Measurements from ENCODE around the gene CRHR1. TPM values are rescaled to one million over a fixed set of nuclear protein-coding genes. Genes with fewer than 3 reads are reported as not detected.
"Not testable (repeated sequence)": the region's sequence is repeated elsewhere in the genome, so short reads cannot be mapped to it uniquely, and the experiment has no call there.

The CRHR1 gene
- polyA plus RNA-seq, 10 donors = 0.21 to 0.66 (median 0.26) TPM; not detected in 5

DNA sequence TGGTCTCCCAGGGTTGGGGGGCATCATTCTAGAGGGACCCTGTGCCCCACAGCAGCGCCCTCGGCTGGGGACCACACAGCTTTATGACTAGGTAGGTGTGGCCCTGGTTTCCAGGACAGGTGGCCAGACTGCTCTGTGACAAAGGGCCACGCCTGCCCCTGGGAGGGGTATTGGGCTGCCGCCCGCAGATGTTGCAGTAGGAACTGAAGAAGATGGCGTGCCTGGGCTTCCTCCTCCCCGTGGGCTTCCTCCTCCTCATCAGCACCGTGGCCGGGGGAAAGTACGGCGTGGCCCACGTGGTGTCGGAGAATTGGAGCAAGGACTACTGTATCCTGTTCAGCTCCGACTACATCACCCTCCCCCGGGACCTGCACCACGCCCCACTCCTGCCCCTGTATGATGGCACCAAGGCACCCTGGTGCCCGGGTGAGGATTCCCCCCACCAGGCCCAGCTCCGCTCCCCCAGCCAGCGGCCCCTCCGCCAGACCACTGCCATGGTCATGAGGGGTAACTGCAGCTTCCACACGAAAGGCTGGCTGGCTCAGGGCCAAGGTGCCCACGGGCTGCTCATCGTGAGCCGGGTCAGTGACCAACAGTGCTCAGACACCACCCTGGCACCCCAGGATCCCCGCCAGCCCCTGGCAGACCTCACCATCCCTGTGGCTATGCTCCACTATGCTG lies 60.7 kb downstream of the CRHR1 start, which contains the start of gene SPPL2C:
TSS of gene SPPL2C (plus strand) at position 187 of the 681 bp plus-strand sequence. CDS start at position 213, 26 bp downstream.
- DNase-seq = no peak

GRCh38 chr17:45845376-45846185 lies 61.5 kb downstream of the CRHR1 start:
- DNase-seq = no peak

- no peak for DNase-seq
These were observed 62.1 kb downstream of the CRHR1 start for GRCh38 chr17:45846223-45846622.

DNA sequence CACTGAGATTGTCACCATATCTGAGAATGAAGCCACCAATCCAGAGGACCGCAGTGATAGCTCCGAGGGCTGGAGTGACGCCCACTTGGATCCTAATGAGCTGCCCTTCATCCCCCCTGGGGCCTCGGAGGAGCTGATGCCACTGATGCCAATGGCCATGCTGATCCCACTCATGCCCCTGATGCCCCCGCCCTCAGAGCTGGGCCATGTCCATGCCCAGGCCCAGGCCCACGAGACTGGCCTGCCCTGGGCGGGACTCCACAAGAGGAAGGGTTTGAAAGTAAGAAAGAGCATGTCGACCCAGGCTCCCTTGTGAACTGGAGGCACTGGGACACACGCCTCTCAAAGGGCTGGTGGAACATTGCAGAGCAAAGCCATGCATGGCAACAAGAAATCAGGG lies 62.5 kb downstream of the CRHR1 start:
- no peak for DNase-seq

- DNase-seq = no peak
These were observed 63.0 kb downstream of the CRHR1 start for GRCh38 chr17:45847101-45847500.

GRCh38 chr17:45847747-45848146 lies 63.6 kb downstream of the CRHR1 start:
- no peak for DNase-seq

DNA sequence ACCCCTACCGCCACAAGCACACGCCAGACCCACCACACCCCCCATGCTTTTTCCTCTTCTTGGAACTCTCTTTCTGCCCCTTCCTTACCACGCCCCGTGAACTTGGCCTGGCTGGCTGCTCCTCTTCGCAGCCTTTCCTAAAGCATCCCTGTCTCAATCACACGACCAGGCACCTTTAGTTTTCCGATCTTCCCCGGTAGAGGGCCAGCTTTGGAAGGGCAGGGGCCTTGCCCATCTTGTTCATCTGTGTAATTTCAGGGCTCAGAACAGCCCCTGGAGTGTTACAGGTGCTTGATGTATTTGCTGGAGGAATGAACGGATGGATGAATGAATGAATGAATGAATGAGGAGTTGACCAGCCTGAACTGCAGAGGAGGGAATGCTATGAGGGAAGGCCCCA lies 64.3 kb downstream of the CRHR1 start:
- no peak for DNase-seq

DNA sequence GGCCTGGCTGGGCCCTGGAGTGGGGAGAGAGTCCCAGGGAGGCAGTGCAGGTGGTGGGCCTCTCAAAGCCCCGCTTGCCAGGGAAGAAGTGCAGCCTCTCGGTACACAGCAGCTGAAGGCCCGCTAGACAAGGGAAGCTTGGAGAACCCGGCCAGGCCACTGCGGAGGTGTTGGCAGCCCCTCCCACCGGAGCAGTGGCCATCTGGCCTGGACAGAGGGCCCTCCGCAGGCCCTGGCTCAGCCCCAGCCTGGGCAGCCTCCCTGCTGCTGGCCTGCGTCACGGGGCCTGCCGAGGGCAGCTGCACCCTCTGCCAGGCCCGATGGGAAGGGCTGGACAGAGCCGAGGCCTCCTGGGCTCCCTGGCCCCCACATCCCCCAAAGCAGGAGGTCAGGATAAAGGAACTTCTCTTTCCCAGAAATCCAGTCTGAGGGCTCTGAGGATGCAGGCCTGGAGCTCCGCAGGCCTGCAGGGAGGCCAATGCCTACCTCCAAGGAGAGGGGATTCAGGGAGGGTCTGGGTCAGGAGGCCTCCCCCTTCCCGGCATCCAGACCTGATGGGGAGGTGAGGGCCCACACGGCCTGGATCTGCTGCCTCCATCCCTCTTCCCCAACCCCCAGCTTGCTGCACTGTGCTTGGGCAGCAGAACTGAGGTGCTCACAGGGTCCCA lies 64.9 kb downstream of the CRHR1 start:
- DNase-seq = no peak

GRCh38 chr17:45849536-45849990 lies 65.4 kb downstream of the CRHR1 start:
- no peak for DNase-seq

GRCh38 chr17:45850011-45850410 lies 65.9 kb downstream of the CRHR1 start:
- DNase-seq = no peak

DNA sequence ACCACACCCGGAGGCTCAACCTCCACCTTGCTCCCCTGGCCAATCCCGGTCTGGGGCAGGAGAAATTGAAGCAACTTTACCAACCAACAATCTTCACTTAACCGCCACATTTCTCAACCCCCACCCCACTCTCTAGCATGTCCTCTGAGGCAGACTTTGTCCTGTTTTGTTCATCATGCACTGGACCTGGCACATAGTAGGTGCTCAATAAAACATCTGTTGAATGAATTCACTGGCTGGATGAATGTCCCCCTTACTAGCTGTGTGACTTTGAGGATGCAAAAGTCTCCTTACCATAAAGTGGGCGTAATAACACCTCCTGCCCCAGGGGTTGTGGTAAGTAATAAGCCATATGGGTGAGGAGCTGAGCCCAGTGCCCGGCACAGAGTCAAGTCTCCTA lies 66.3 kb downstream of the CRHR1 start:
- no peak for DNase-seq

DNA sequence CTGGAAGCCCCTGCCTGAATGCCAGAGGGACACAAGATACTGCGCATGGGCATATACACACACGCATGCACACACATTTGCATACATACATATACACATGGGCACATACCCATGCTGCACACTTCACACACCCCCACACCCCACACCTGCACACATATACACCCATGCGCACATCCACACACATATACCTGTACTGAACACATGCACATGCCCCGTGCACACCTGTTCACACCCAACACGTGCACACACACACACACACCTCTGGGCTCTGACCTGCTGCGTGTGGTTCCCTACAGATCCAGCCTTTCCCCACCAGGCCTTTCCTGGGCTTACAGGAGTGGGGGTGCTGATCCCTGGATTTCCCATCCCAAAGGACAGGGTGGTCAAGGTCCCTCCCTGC lies 66.9 kb downstream of the CRHR1 start:
- no peak for DNase-seq

DNA sequence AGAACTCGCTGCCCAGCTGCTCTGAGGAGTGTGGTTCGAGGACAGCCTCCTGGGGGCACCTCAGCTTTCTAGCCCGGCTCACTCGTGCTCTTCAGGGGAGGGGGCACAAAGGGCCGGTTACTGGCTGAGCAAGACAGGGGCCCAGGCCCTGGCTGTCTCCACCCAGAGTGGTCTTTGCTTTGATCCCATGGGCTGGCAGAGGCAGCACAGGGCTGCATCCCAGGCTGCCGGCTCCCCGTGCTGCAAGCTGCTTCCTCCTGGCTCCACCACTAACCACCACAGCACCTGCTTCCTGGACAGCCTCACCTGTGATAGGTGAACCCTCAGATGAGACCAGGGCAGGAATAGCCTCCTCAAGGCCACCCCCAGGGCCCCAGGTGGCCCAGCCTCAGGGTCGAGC lies 67.3 kb downstream of the CRHR1 start:
- no peak for DNase-seq

DNA sequence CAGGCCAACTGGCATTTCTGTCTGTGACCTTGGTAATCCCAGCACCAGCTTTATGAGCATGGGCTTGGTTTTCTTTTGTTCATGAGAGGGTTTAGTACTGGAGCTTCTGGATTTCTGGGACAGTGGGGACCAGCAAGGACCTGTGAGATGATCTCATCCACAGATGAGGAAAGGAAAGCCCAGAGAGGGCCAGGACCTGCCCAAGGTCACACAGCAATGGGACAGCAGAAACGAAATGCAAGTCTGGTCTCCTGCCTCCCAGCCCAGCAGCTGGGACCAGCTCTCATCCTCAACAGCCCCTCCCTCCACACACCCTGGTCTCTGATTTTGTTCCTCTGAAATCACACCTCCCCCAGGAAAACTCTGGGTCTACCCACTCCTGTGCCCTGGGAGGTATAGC lies 67.8 kb downstream of the CRHR1 start:
- no peak for DNase-seq

DNA sequence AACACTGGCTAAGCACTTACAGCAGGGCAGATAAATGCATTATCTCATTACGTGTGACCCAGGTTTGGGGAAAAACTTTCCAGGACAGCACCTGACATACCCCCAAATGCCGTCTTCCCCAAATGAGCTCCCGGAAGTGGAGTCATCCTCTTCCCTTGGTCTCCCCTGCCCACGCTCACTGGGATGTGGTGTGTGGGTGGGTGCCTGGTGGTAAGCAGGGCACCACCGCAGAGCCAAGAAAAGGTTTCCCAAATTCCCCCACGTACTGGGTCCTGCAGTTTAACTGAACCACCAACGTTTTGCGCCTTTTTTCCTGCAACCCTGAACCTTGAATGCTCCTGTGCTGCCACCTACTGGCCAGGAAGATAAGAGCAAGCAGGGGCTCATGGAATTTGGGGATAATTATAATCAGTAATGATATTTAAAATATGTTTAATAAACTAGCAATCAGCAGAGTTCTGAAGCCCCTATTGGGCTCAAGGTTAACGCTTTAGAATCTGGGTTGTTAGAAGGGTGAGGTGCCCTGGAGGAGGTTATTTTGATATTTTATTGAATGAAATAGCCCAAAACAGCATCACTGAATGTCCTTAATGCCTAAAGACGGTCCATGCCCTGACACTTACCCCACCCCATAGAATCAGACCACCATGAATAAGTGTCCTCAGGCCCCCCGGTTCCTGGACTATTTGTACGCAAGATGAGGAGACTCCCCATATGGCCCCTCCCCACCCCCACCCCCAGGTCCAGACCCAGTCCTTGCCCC lies 68.6 kb downstream of the CRHR1 start:
- DNase-seq = peak; percentile 37 to 69 (median 60)

DNA sequence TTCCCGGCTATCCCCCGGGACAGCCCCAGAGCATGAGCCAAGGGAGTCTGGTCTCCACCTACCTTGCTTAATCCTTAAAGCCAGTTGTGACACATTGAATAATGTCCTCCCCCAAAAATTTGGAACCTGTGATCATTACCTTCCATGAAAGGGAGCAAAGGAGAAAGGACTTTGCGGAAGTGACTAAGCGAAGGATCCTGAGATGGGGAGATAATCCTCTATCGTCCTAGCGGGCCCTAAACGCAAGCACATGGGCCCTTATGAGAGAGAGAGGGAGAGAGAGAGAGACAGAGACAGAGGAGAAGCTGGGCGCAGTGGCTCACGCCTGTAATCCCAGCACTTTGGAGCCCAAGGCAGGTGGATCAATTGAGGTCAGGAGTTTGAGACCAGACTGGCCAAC lies 70.1 kb downstream of the CRHR1 start:
- no peak for DNase-seq

DNA sequence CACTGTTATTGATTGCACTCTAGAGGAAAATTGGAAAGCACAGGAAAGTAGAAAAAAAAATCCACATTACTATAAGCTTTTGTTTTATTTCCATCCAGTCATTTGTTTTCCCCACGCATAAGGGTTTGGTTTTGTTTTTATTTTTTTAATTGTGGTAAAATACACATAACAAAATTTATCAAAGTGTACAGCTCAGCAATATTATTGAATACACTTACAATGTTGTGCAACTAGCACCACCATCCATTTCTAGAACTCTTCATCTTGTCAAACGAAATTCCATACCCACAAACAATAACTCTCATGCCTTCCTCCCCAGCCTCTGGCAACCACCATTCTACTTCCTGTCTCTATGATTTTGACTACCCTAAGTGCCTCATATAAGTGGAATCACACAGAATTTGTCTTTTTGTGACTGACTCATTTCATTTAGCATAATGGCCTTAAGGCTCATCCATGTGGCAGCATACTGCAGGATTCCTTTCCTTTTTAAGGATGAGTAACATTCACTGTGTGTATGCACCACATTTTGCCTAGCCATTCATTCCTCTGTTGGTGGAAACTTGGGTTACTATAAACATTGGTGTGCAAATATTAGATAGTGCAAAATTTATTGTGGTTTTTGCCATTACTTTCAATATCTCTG lies 71.7 kb downstream of the CRHR1 start:
- DNase-seq = no peak

- peak; percentile 36 to 72 (median 55) for DNase-seq
These were observed 74.0 kb downstream of the CRHR1 start for GRCh38 chr17:45857977-45858708.

GRCh38 chr17:45861165-45861564 lies 77.0 kb downstream of the CRHR1 start:
- DNase-seq = no peak

GRCh38 chr17:45862127-45862526 lies 78.0 kb downstream of the CRHR1 start:
- not testable (repeated sequence) for DNase-seq
